ENCODE measurements around the gene DPT. TPM values are rescaled to one million over a fixed set of nuclear protein-coding genes. Genes with fewer than 3 reads are reported as not detected.

Gene DPT
- total RNA-seq, 2 experiments from 2014 or later = not detected

GRCh38 chr1:168691541-168691940 lies 37.5 kb downstream of the DPT start:
- H3K4me3 Mint-ChIP-seq = no peak overlapping the region
- intact Hi-C loops (cut with micrococcal nuclease) = no loop called here
- H3K27ac Mint-ChIP-seq = no peak overlapping the region
- no peaks in the 10 kb centered on the region for H3K36me3 Mint-ChIP-seq (ENCODE audit: low read depth)
- no peak for DNase-seq
- CTCF ChIA-PET = no interaction called here
- H3K4me1 Mint-ChIP-seq (ENCODE audit: low read depth) = no peaks in the 10 kb centered on the region
- H3K27me3 Mint-ChIP-seq (ENCODE audit: low read depth) = no peaks in the 10 kb centered on the region
- H3K9me3 Mint-ChIP-seq = no peaks in the 10 kb centered on the region

GRCh38 chr1:168689726-168690602 lies 39.0 kb downstream of the DPT start:
- Mint-ChIP-seq H3K27ac (no peak overlapping the region), H3K9me3 (no peaks in the 10 kb centered on the region), H3K36me3 (ENCODE audit: low read depth) (no peaks in the 10 kb centered on the region), H3K27me3 (ENCODE audit: low read depth) (peaks cover 8% of the 10 kb centered on the region), H3K4me3 (no peak overlapping the region), H3K4me1 (ENCODE audit: low read depth) (no peaks in the 10 kb centered on the region)
- CTCF ChIA-PET = no interaction called here
- no peak for DNase-seq
- intact Hi-C loops (cut with micrococcal nuclease) = no loop called here

GRCh38 chr1:168689327-168689657 lies 39.7 kb downstream of the DPT start:
- DNase-seq = no peak
- intact Hi-C loops (cut with micrococcal nuclease) = no loop called here
- peaks cover 11% of the 10 kb centered on the region for H3K27me3 Mint-ChIP-seq (ENCODE audit: low read depth)
- H3K36me3 Mint-ChIP-seq (ENCODE audit: low read depth) = no peaks in the 10 kb centered on the region
- no peaks in the 10 kb centered on the region for H3K9me3 Mint-ChIP-seq
- H3K4me1 Mint-ChIP-seq (ENCODE audit: low read depth) = no peaks in the 10 kb centered on the region
- no peak overlapping the region for H3K4me3 Mint-ChIP-seq
- H3K27ac Mint-ChIP-seq = no peak overlapping the region
- CTCF ChIA-PET = no interaction called here

GRCh38 chr1:168688644-168689326 lies 40.2 kb downstream of the DPT start:
- CTCF ChIA-PET = interaction anchor here (0.6 kb wide), 2 partner anchors 491 to 584 kb away, joined by 3 to 6 read pairs; no protein-coding TSS in a partner anchor
- H3K9me3 Mint-ChIP-seq = no peaks in the 10 kb centered on the region
- H3K27ac Mint-ChIP-seq = no peak overlapping the region
- intact Hi-C loops (cut with micrococcal nuclease) = no loop called here
- no peaks in the 10 kb centered on the region for H3K4me1 Mint-ChIP-seq (ENCODE audit: low read depth)
- H3K36me3 Mint-ChIP-seq (ENCODE audit: low read depth) = no peaks in the 10 kb centered on the region
- DNase-seq = no peak
- H3K4me3 Mint-ChIP-seq = no peak overlapping the region
- peaks cover 12% of the 10 kb centered on the region for H3K27me3 Mint-ChIP-seq (ENCODE audit: low read depth)

GRCh38 chr1:168687816-168688215 lies 41.2 kb downstream of the DPT start:
- H3K4me1 Mint-ChIP-seq (ENCODE audit: low read depth) = no peaks in the 10 kb centered on the region
- H3K36me3 Mint-ChIP-seq (ENCODE audit: low read depth) = no peaks in the 10 kb centered on the region
- no peak overlapping the region for H3K27ac Mint-ChIP-seq
- intact Hi-C loops (cut with micrococcal nuclease) = no loop called here
- no peak overlapping the region for H3K4me3 Mint-ChIP-seq
- H3K9me3 Mint-ChIP-seq = no peaks in the 10 kb centered on the region
- CTCF ChIA-PET = interaction anchor here (0.6 kb wide), 1 partner anchor 157 kb away, joined by 3 read pairs; no protein-coding TSS in a partner anchor
- peaks cover 12% of the 10 kb centered on the region for H3K27me3 Mint-ChIP-seq (ENCODE audit: low read depth)
- DNase-seq = no peak

- no peak overlapping the region for H3K4me3 Mint-ChIP-seq
- CTCF ChIA-PET = no interaction called here
- H3K27ac Mint-ChIP-seq = no peak overlapping the region
- H3K9me3 Mint-ChIP-seq = no peaks in the 10 kb centered on the region
- no peak for DNase-seq
- intact Hi-C loops (cut with micrococcal nuclease) = no loop called here
- peaks cover 12% of the 10 kb centered on the region for H3K27me3 Mint-ChIP-seq (ENCODE audit: low read depth)
- H3K4me1 Mint-ChIP-seq (ENCODE audit: low read depth) = no peaks in the 10 kb centered on the region
- H3K36me3 Mint-ChIP-seq (ENCODE audit: low read depth) = no peaks in the 10 kb centered on the region
Measured at GRCh38 chr1:168686666-168687065, 42.3 kb downstream of the DPT start.

- no peak overlapping the region for H3K4me3 Mint-ChIP-seq
- no peak for DNase-seq
- no peak overlapping the region for H3K27ac Mint-ChIP-seq
- H3K36me3 Mint-ChIP-seq (ENCODE audit: low read depth) = no peaks in the 10 kb centered on the region
- CTCF ChIA-PET = no interaction called here
- intact Hi-C loops (cut with micrococcal nuclease) = no loop called here
- peaks cover 20% of the 10 kb centered on the region for H3K27me3 Mint-ChIP-seq (ENCODE audit: low read depth)
- H3K4me1 Mint-ChIP-seq (ENCODE audit: low read depth) = no peaks in the 10 kb centered on the region
- H3K9me3 Mint-ChIP-seq = peaks cover 5% of the 10 kb centered on the region
Measured at GRCh38 chr1:168683871-168684270, 45.1 kb downstream of the DPT start.

- no peaks in the 10 kb centered on the region for H3K4me1 Mint-ChIP-seq (ENCODE audit: low read depth)
- H3K4me3 Mint-ChIP-seq = no peak overlapping the region
- H3K27ac Mint-ChIP-seq = no peak overlapping the region
- CTCF ChIA-PET = interaction anchor here (0.6 kb wide), 1 partner anchor 501 kb away, joined by 3 read pairs; no protein-coding TSS in a partner anchor
- no peaks in the 10 kb centered on the region for H3K36me3 Mint-ChIP-seq (ENCODE audit: low read depth)
- peaks cover 5% of the 10 kb centered on the region for H3K9me3 Mint-ChIP-seq
- intact Hi-C loops (cut with micrococcal nuclease) = no loop called here
- DNase-seq = no peak
- peaks cover 8% of the 10 kb centered on the region for H3K27me3 Mint-ChIP-seq (ENCODE audit: low read depth)
Measured at GRCh38 chr1:168676861-168677260, 52.1 kb downstream of the DPT start.

GRCh38 chr1:168676029-168676812 lies 52.8 kb downstream of the DPT start:
- H3K4me1 Mint-ChIP-seq (ENCODE audit: low read depth) = no peaks in the 10 kb centered on the region
- H3K27me3 Mint-ChIP-seq (ENCODE audit: low read depth) = peaks cover 5% of the 10 kb centered on the region
- no peak overlapping the region for H3K4me3 Mint-ChIP-seq
- CTCF ChIA-PET = no interaction called here
- H3K27ac Mint-ChIP-seq = no peak overlapping the region
- H3K9me3 Mint-ChIP-seq = peaks cover 1% of the 10 kb centered on the region
- intact Hi-C loops (cut with micrococcal nuclease) = no loop called here
- no peaks in the 10 kb centered on the region for H3K36me3 Mint-ChIP-seq (ENCODE audit: low read depth)
- DNase-seq = no peak

GRCh38 chr1:168673974-168674683 lies 54.9 kb downstream of the DPT start:
- CTCF ChIA-PET = no interaction called here

GRCh38 chr1:168672278-168672677 lies 56.7 kb downstream of the DPT start:
- no peaks in the 10 kb centered on the region for H3K9me3 Mint-ChIP-seq
- H3K4me1 Mint-ChIP-seq (ENCODE audit: low read depth) = no peaks in the 10 kb centered on the region
- CTCF ChIA-PET = interaction anchor here (0.5 to 1.1 kb wide), 2 partner anchors 329 to 675 kb away, joined by 3 read pairs; no protein-coding TSS in a partner anchor
- no peaks in the 10 kb centered on the region for H3K27me3 Mint-ChIP-seq (ENCODE audit: low read depth)
- no peak overlapping the region for H3K27ac Mint-ChIP-seq
- intact Hi-C loops (cut with micrococcal nuclease) = no loop called here
- H3K4me3 Mint-ChIP-seq = no peak overlapping the region
- H3K36me3 Mint-ChIP-seq (ENCODE audit: low read depth) = no peaks in the 10 kb centered on the region
- no peak for DNase-seq

More at GRCh38 chr1:168673974-168674683, 54.9 kb downstream of the DPT start:
- no peak for DNase-seq
- Mint-ChIP-seq H3K27ac (no peak overlapping the region), H3K4me1 (ENCODE audit: low read depth) (no peaks in the 10 kb centered on the region), H3K36me3 (ENCODE audit: low read depth) (no peaks in the 10 kb centered on the region), H3K27me3 (ENCODE audit: low read depth) (no peaks in the 10 kb centered on the region), H3K9me3 (no peaks in the 10 kb centered on the region), H3K4me3 (no peak overlapping the region)
- intact Hi-C loops (cut with micrococcal nuclease) = no loop called here

- Mint-ChIP-seq H3K27me3 (ENCODE audit: low read depth) (no peaks in the 10 kb centered on the region), H3K4me1 (ENCODE audit: low read depth) (no peaks in the 10 kb centered on the region), H3K27ac (no peak overlapping the region), H3K4me3 (no peak overlapping the region), H3K36me3 (ENCODE audit: low read depth) (no peaks in the 10 kb centered on the region), H3K9me3 (no peaks in the 10 kb centered on the region)
- CTCF ChIA-PET = interaction anchor here (0.5 to 1.1 kb wide), 2 partner anchors 329 to 675 kb away, joined by 3 read pairs; no protein-coding TSS in a partner anchor
- intact Hi-C loops (cut with micrococcal nuclease) = no loop called here
- DNase-seq = peak; percentile 6
Measured at GRCh38 chr1:168671782-168672181, 57.2 kb downstream of the DPT start.

Measured in activated naive CD4-positive, alpha-beta T cell treated with anti-CD3 and anti-CD28 coated beads for 36 hours (primary cell).